NCI-H2081 treated with DMSO at 0.1 percent for 48 hours (cell line): ENCODE results near the gene CCNL2.
"Not testable (repeated sequence)": the region's sequence is repeated elsewhere in the genome, so short reads cannot be mapped to it uniquely, and the experiment has no call there.

Source experiments
- DNase-seq: peaks from one replicate; lab custom pipeline; 2025; lab: John Stamatoyannopoulos, UW

CCNL2 gene

GRCh38 chr1:1419813-1420653, 20.9 kb upstream of the CCNL2 start:
- no peak for DNase-seq

GRCh38 chr1:1419363-1419812, 20.3 kb upstream of the CCNL2 start:
- DNase-seq, result no peak

- DNase-seq, result no peak
These were observed 19.6 kb upstream of the CCNL2 start for GRCh38 chr1:1418464-1419362.

GRCh38 chr1:1417825-1418463, 18.8 kb upstream of the CCNL2 start:
- DNase-seq, result not testable (repeated sequence)

- not testable (repeated sequence) for DNase-seq
These were observed 18.3 kb upstream of the CCNL2 start for GRCh38 chr1:1417396-1417795.

GRCh38 chr1:1415751-1416150, 16.6 kb upstream of the CCNL2 start:
- DNase-seq, result no peak

- not testable (repeated sequence) for DNase-seq
These were observed 13.3 kb upstream of the CCNL2 start for GRCh38 chr1:1412311-1412902.

GRCh38 chr1:1411626-1412025, 12.5 kb upstream of the CCNL2 start:
- no peak for DNase-seq

GRCh38 chr1:1410238-1410637, 11.1 kb upstream of the CCNL2 start:
- DNase-seq, result not testable (repeated sequence)

GRCh38 chr1:1407636-1408318, 8.6 kb upstream of the CCNL2 start:
- no peak for DNase-seq

- DNase-seq, result peak; percentile 43
These were observed 7.9 kb upstream of the CCNL2 start, which contains the start of gene MRPL20 for GRCh38 chr1:1406821-1407635. Gene MRPL20 (minus strand): TSS chr1:1407293. CDS start chr1:1407217, 76 bp downstream.

- DNase-seq, result no peak
These were observed 7.1 kb upstream of the CCNL2 start for GRCh38 chr1:1406101-1406820.

- DNase-seq, result no peak
These were observed 4.5 kb upstream of the CCNL2 start for GRCh38 chr1:1403653-1404052.

- DNase-seq, result not testable (repeated sequence)
These were observed 3.8 kb upstream of the CCNL2 start for GRCh38 chr1:1402901-1403392.

- no peak for DNase-seq
These were observed 3.2 kb upstream of the CCNL2 start for GRCh38 chr1:1402072-1402900.

- DNase-seq, result no peak
These were observed 2.4 kb upstream of the CCNL2 start for GRCh38 chr1:1401457-1402010.

- DNase-seq, result no peak
These were observed 1.7 kb upstream of the CCNL2 start for GRCh38 chr1:1400576-1401456.
